ENCODE measurements around the gene RNF38.
"Not testable (repeated sequence)": the region's sequence is repeated elsewhere in the genome, so short reads cannot be mapped to it uniquely, and the experiment has no call there.

Gene RNF38

GRCh38 chr9:36316611-36317317 is 83.3 kb downstream of the RNF38 start:
- no peak overlapping the region for H3K27ac ChIP-seq
- TF ChIP-seq CTCF (conservative IDR thresholded peaks at IDR 0.05) = no peak

GRCh38 chr9:36316049-36316448 is 84.0 kb downstream of the RNF38 start:
- no peak for TF ChIP-seq CTCF (conservative IDR thresholded peaks at IDR 0.05)
- H3K27ac ChIP-seq = no peak overlapping the region

GRCh38 chr9:36315283-36315682 is 84.8 kb downstream of the RNF38 start:
- no peak overlapping the region for H3K27ac ChIP-seq
- no peak for TF ChIP-seq CTCF (conservative IDR thresholded peaks at IDR 0.05)

- TF ChIP-seq CTCF (conservative IDR thresholded peaks at IDR 0.05) = no peak
- H3K27ac ChIP-seq = no peak overlapping the region
Observed at GRCh38 chr9:36314740-36315139, 85.3 kb downstream of the RNF38 start.

GRCh38 chr9:36306471-36307306 is 93.4 kb downstream of the RNF38 start:
- TF ChIP-seq CTCF (conservative IDR thresholded peaks at IDR 0.05) = no peak
- peak overlapping the region; percentile 18; the same call in 1 of the 2 replicates for H3K27ac ChIP-seq

- H3K27ac ChIP-seq = not testable (repeated sequence)
Observed at GRCh38 chr9:36304366-36304765, 95.7 kb downstream of the RNF38 start.

- TF ChIP-seq CTCF (conservative IDR thresholded peaks at IDR 0.05) = no peak
- H3K27ac ChIP-seq = no peak overlapping the region
Observed at GRCh38 chr9:36301227-36301626, 98.8 kb downstream of the RNF38 start.

- peak overlapping the region; percentile 73 for H3K27ac ChIP-seq
Observed at GRCh38 chr9:36298566-36298965, 101.5 kb downstream of the RNF38 start.

More at GRCh38 chr9:36298566-36298965, 101.5 kb downstream of the RNF38 start:
- TF ChIP-seq CTCF (conservative IDR thresholded peaks at IDR 0.05) = no peak

Measured in VCaP (cell line).